ENCODE data around the gene NTM. TPM values are rescaled to one million over a fixed set of nuclear protein-coding genes. Genes with fewer than 3 reads are reported as not detected.
"Not testable (repeated sequence)": the region's sequence is repeated elsewhere in the genome, so short reads cannot be mapped to it uniquely, and the experiment has no call there.

Gene NTM
- total and polyA plus RNA-seq, 9 donors, result 8.5 to 37.1 (median 22.6) TPM

- WGBS (ENCODE audit: insufficient coverage), result no CpG with 5 or more reads among the region's 5 CpGs
- H3K4me3 ChIP-seq (ENCODE audit: low read length), result no peak overlapping the region
- peaks cover 7% of the 10 kb centered on the region for H3K4me1 ChIP-seq (ENCODE audit: control insufficient read depth, insufficient read depth, low read length)
- no peaks in the 10 kb centered on the region for H3K9me3 ChIP-seq (replicated peaks; ENCODE audit: control insufficient read depth, low read depth, low read length)
- peaks cover 2% of the 10 kb centered on the region for H3K27me3 ChIP-seq (ENCODE audit: control insufficient read depth, insufficient read depth, low read length)
- no peak for DNase-seq
- H3K27ac ChIP-seq (ENCODE audit: low read length), result no peak overlapping the region
- H3K36me3 ChIP-seq (ENCODE audit: control insufficient read depth, insufficient read depth, low read length), result peaks cover 2% of the 10 kb centered on the region
Observed at GRCh38 chr11:131903074-131903473, 532.7 kb downstream of the NTM start.

- Histone ChIP-seq H3K36me3 (ENCODE audit: control insufficient read depth, insufficient read depth, low read length) (peaks cover 2% of the 10 kb centered on the region), H3K4me3 (ENCODE audit: low read length) (no peak overlapping the region), H3K27ac (ENCODE audit: low read length) (no peak overlapping the region), H3K4me1 (ENCODE audit: control insufficient read depth, insufficient read depth, low read length) (peaks cover 7% of the 10 kb centered on the region), H3K9me3 (replicated peaks; ENCODE audit: control insufficient read depth, low read depth, low read length) (no peaks in the 10 kb centered on the region), H3K27me3 (ENCODE audit: control insufficient read depth, insufficient read depth, low read length) (peaks cover 8% of the 10 kb centered on the region)
- DNase-seq, result no peak
- 60% methylated on average over 3 of the region's 3 CpGs for WGBS (ENCODE audit: insufficient coverage)
Observed at GRCh38 chr11:131904756-131905155, 534.3 kb downstream of the NTM start.

GRCh38 chr11:131906963-131907362 is 536.5 kb downstream of the NTM start:
- H3K27ac ChIP-seq (ENCODE audit: low read length), result no peak overlapping the region
- H3K4me1 ChIP-seq (ENCODE audit: control insufficient read depth, insufficient read depth, low read length), result peaks cover 14% of the 10 kb centered on the region
- H3K9me3 ChIP-seq (replicated peaks; ENCODE audit: control insufficient read depth, low read depth, low read length), result no peaks in the 10 kb centered on the region
- peaks cover 2% of the 10 kb centered on the region for H3K36me3 ChIP-seq (ENCODE audit: control insufficient read depth, insufficient read depth, low read length)
- H3K4me3 ChIP-seq (ENCODE audit: low read length), result no peak overlapping the region
- DNase-seq, result peak; percentile 86
- peaks cover 23% of the 10 kb centered on the region for H3K27me3 ChIP-seq (ENCODE audit: control insufficient read depth, insufficient read depth, low read length)
- WGBS (ENCODE audit: insufficient coverage), result no CpG with 5 or more reads among the region's 4 CpGs

- H3K27ac ChIP-seq (ENCODE audit: low read length), result no peak overlapping the region
- peaks cover 2% of the 10 kb centered on the region for H3K36me3 ChIP-seq (ENCODE audit: control insufficient read depth, insufficient read depth, low read length)
- no CpG with 5 or more reads among the region's 5 CpGs for WGBS (ENCODE audit: insufficient coverage)
- peaks cover 26% of the 10 kb centered on the region for H3K27me3 ChIP-seq (ENCODE audit: control insufficient read depth, insufficient read depth, low read length)
- H3K4me1 ChIP-seq (ENCODE audit: control insufficient read depth, insufficient read depth, low read length), result peaks cover 16% of the 10 kb centered on the region
- H3K4me3 ChIP-seq (ENCODE audit: low read length), result no peak overlapping the region
- no peak for DNase-seq
- no peaks in the 10 kb centered on the region for H3K9me3 ChIP-seq (replicated peaks; ENCODE audit: control insufficient read depth, low read depth, low read length)
Observed at GRCh38 chr11:131907371-131907770, 537.0 kb downstream of the NTM start.

- H3K9me3 ChIP-seq (replicated peaks; ENCODE audit: control insufficient read depth, low read depth, low read length), result no peaks in the 10 kb centered on the region
- H3K36me3 ChIP-seq (ENCODE audit: control insufficient read depth, insufficient read depth, low read length), result peaks cover 2% of the 10 kb centered on the region
- no peak for DNase-seq
- 100% methylated on average over 1 of the region's 2 CpGs for WGBS (ENCODE audit: insufficient coverage)
- H3K27ac ChIP-seq (ENCODE audit: low read length), result no peak overlapping the region
- peaks cover 16% of the 10 kb centered on the region for H3K4me1 ChIP-seq (ENCODE audit: control insufficient read depth, insufficient read depth, low read length)
- H3K4me3 ChIP-seq (ENCODE audit: low read length), result no peak overlapping the region
- H3K27me3 ChIP-seq (ENCODE audit: control insufficient read depth, insufficient read depth, low read length), result peaks cover 26% of the 10 kb centered on the region
Observed at GRCh38 chr11:131908316-131908715, 537.9 kb downstream of the NTM start.

- H3K4me3 ChIP-seq (ENCODE audit: low read length), result no peak overlapping the region
- no peak for DNase-seq
- H3K36me3 ChIP-seq (ENCODE audit: control insufficient read depth, insufficient read depth, low read length), result peaks cover 2% of the 10 kb centered on the region
- H3K4me1 ChIP-seq (ENCODE audit: control insufficient read depth, insufficient read depth, low read length), result peaks cover 18% of the 10 kb centered on the region
- H3K9me3 ChIP-seq (replicated peaks; ENCODE audit: control insufficient read depth, low read depth, low read length), result no peaks in the 10 kb centered on the region
- 78% methylated on average over 3 of the region's 10 CpGs for WGBS (ENCODE audit: insufficient coverage)
- H3K27ac ChIP-seq (ENCODE audit: low read length), result no peak overlapping the region
- H3K27me3 ChIP-seq (ENCODE audit: control insufficient read depth, insufficient read depth, low read length), result peaks cover 30% of the 10 kb centered on the region
Observed at GRCh38 chr11:131909426-131910177, 539.2 kb downstream of the NTM start.

GRCh38 chr11:131910178-131910522 is 539.7 kb downstream of the NTM start:
- H3K4me3 ChIP-seq (ENCODE audit: low read length), result peak overlapping the region; percentile 6

GRCh38 chr11:131910523-131911387 is 540.3 kb downstream of the NTM start:
- WGBS (ENCODE audit: insufficient coverage), result under 1% methylated on average over 90 of the region's 105 CpGs
- peaks cover 30% of the 10 kb centered on the region for H3K27me3 ChIP-seq (ENCODE audit: control insufficient read depth, insufficient read depth, low read length)
- H3K27ac ChIP-seq (ENCODE audit: low read length), result peak overlapping the region; percentile 80
- H3K36me3 ChIP-seq (ENCODE audit: control insufficient read depth, insufficient read depth, low read length), result peaks cover 2% of the 10 kb centered on the region
- peaks cover 19% of the 10 kb centered on the region for H3K4me1 ChIP-seq (ENCODE audit: control insufficient read depth, insufficient read depth, low read length)
- DNase-seq, result peak; percentile 76
- H3K9me3 ChIP-seq (replicated peaks; ENCODE audit: control insufficient read depth, low read depth, low read length), result no peaks in the 10 kb centered on the region
- H3K4me3 ChIP-seq (ENCODE audit: low read length), result peak overlapping the region; percentile 71

More at GRCh38 chr11:131910178-131910522, 539.7 kb downstream of the NTM start:
- no peak for DNase-seq
- Histone ChIP-seq H3K27ac (ENCODE audit: low read length) (no peak overlapping the region), H3K27me3 (ENCODE audit: control insufficient read depth, insufficient read depth, low read length) (peaks cover 30% of the 10 kb centered on the region), H3K36me3 (ENCODE audit: control insufficient read depth, insufficient read depth, low read length) (peaks cover 2% of the 10 kb centered on the region), H3K9me3 (replicated peaks; ENCODE audit: control insufficient read depth, low read depth, low read length) (no peaks in the 10 kb centered on the region), H3K4me1 (ENCODE audit: control insufficient read depth, insufficient read depth, low read length) (peaks cover 18% of the 10 kb centered on the region)
- WGBS (ENCODE audit: insufficient coverage), result under 1% methylated on average over 20 of the region's 21 CpGs

GRCh38 chr11:131911388-131912032 is 541.1 kb downstream of the NTM start:
- H3K4me1 ChIP-seq (ENCODE audit: control insufficient read depth, insufficient read depth, low read length), result peaks cover 25% of the 10 kb centered on the region
- peak overlapping the region; percentile 80 for H3K27ac ChIP-seq (ENCODE audit: low read length)
- not testable (repeated sequence) for DNase-seq; H3K9me3 ChIP-seq (replicated peaks; ENCODE audit: control insufficient read depth, low read depth, low read length); H3K36me3 ChIP-seq (ENCODE audit: control insufficient read depth, insufficient read depth, low read length)
- 29% methylated on average over 14 of the region's 36 CpGs for WGBS (ENCODE audit: insufficient coverage)
- peak overlapping the region; percentile 71 for H3K4me3 ChIP-seq (ENCODE audit: low read length)
- H3K27me3 ChIP-seq (ENCODE audit: control insufficient read depth, insufficient read depth, low read length), result peaks cover 30% of the 10 kb centered on the region

GRCh38 chr11:131912134-131912533 is 541.7 kb downstream of the NTM start:
- 48% methylated on average over 3 of the region's 7 CpGs for WGBS (ENCODE audit: insufficient coverage)
- Histone ChIP-seq H3K9me3 (replicated peaks; ENCODE audit: control insufficient read depth, low read depth, low read length) (no peaks in the 10 kb centered on the region), H3K27me3 (ENCODE audit: control insufficient read depth, insufficient read depth, low read length) (peaks cover 30% of the 10 kb centered on the region), H3K27ac (ENCODE audit: low read length) (no peak overlapping the region), H3K4me3 (ENCODE audit: low read length) (peak overlapping the region; percentile 71), H3K36me3 (ENCODE audit: control insufficient read depth, insufficient read depth, low read length) (peaks cover 2% of the 10 kb centered on the region), H3K4me1 (ENCODE audit: control insufficient read depth, insufficient read depth, low read length) (peaks cover 30% of the 10 kb centered on the region)
- no peak for DNase-seq

Data from muscle of leg (tissue), 11 donors.